GM19193 (cell line): ENCODE measurements around the gene CEP89.

Experiments
- POLR2A ChIP-seq: IDR thresholded peaks from 4 replicates; pipeline ENCODE4 v1.6.1; 2011; ENCODE audit not compliant: insufficient read depth, insufficient read length; ENCODE audit errors: extremely low read depth

CEP89 gene

DNA sequence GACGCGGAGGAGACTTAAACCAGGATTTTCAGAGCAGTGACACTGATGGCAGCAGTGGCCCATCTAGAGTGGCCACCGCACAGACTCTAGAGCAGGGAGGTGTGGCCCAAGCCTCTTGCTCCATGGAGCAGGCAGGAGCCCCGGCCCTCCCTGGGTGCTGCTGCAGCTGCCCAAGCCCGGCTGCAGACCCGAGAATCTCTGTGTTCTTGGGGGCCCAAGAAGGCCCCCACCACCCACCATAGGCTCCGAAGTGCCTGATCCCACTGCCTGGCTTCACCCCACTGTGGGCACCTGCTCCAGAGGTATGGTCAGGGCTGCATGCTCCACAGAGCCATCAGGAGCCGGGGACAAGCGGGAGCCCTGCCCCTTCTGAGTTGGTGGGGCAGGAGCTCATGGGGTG lies 36.1 kb downstream of the CEP89 start:
- TF ChIP-seq POLR2A, result no peak

DNA sequence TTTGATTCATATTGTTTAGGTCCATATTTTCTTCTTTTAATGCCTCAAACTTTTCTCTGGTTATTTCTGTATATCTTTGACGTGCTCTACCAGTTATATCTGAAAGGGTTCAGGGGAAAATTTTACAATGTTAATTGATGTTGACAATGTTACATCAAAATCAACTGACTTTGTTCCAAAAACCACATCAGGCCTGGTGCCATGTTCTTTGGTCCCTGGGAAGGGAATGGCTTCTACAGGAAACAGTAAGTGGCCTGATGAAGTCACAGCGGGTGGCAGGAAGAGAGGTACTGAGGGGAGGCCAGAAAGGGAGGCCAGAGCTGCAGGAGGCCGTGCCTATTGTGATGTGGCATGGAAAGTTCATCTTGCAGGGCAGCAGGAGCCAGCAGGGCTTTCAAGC lies 38.2 kb downstream of the CEP89 start:
- no peak for TF ChIP-seq POLR2A

DNA sequence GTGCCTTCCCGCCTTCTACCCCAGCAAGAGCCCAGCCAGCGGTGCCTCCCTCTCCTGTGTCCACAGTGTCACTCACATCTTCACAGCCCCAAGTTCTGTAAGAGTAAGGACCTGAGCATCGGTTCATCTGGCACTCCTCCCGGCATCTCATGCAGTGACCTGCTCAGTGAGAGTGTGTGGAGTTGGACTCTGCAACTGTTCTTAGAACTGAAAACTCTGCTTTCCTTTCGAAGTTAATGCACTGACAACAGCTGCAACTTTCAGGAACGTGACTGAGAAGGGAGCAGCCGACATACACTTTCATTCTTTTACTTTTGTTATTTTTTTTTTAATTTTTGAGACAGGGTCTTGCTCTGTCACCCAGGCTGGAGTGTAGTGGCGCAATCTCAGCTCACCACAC lies 41.2 kb downstream of the CEP89 start:
- TF ChIP-seq POLR2A, result no peak

DNA sequence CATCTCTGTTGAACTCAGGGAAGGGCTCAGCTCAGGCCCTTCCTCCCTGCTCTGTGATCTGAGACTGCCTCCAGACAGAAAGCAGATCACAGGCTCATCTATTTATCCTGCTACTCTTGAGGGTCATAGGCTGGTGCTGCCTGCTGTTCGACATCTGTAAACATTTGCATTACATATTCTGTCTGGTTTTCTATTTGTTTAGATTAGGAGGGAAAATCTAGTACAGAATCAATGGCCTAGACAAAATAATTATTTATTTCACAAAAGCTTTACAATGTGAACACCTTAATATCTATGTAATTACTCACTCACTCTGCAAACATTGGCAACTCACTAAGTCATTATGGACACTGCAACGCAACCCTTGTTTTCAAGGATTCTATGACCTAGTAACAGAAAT lies 43.0 kb downstream of the CEP89 start:
- no peak for TF ChIP-seq POLR2A

DNA sequence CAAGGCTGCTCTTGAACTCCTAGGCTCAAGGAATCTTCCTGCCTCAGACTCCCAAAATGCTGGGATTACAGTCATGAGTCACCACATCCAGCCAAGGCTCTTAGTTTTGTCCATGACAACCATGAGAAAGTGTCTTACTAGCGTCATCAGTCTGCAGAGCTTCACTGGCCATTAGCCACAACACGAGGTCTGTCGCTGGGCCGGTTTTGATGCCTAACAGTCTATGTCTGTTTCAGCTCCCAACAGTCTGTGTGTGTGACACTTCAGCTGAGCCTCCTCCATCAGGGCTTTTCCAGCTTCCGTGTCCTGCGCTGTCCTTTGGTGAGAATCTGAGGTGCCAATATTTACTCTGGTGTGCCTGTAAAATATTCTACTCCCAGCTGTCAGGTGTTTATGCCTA lies 47.6 kb downstream of the CEP89 start:
- TF ChIP-seq POLR2A, result no peak

DNA sequence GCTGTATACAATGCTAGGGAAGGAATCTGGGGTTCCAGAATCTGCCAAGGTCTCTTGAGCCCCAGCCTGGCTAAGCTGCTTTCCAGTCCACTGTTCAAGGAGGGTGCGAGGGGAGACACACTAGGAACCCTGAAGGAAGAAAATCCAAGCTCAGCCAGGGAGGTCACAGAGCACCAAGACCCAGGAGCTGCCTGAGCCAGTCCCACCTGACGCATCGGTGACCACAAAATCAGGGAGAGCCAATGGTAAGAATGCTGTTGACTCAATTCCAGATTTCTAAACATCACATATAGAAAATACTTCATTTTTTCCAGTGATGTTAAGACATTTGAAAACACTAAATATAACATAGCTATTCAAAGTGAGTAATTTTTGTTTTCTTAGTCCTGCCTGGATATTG lies 50.1 kb downstream of the CEP89 start:
- TF ChIP-seq POLR2A, result no peak

DNA sequence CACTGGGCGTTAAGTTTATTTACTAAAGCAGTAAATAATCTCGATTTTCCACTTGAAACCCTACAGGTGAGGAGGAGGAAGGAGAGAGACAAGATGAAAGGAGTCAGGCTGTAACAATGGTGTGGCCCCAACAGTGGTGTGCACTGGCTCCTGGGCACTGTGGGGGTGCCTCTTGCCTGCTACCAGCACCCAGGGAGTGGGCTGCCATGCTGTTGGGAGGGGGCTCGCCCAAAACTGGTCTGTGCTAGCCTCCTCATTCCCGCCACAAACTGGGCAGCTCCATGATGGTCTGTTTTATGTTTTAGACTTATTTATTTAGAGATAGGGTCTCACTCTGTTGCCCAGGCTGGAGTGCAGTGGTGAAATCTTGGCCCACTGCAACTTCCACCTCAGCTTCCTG lies 52.4 kb downstream of the CEP89 start:
- TF ChIP-seq POLR2A, result no peak

DNA sequence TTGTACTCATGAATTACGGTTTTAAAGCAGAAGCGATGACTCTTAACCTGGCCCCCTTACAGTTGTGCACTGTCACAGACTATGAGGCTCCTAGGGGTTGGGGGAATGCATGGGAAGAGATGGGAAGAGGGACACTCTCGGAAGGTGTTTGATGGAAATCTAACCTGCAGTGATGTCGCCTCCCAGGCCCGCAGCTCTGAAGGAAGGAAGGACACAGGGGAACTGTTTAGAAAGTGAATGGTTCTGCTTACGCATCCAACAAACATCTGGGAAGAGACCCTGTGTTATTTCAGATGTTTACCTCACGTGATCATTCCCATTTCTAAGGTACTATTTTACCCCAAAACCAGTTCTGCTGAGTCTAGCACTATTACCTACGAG lies 54.2 kb downstream of the CEP89 start:
- no peak for TF ChIP-seq POLR2A

DNA sequence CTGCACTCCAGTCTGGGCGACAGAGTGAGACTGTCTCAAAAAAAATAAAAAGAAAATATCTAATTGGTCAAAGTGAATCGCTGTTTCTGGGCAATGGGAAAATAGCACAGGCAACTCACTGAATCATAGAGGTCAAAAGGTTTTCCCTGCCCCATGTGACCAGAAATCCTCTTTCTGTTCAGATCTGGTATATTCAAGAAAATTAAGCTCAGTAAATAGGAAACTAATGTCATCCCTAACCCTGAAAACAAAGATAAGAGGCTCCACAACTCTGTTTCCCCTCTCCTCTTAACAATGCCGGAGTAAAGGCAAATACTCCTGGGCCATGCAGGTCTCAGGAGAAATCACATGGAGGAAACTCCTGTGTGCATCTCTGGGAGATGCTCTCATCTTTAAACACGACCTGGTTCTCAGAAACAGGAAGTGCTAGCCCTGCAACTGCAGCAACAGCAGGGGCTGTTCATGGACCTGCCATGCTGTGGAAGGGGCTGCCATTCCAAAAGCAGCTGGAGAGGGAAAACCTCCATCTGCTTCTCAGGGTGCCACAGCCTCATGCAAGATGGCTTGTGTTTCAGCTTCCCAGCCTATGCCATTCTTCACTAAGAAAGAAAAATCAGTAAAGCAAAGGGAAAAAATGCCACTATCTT lies 54.7 kb downstream of the CEP89 start:
- no peak for TF ChIP-seq POLR2A

DNA sequence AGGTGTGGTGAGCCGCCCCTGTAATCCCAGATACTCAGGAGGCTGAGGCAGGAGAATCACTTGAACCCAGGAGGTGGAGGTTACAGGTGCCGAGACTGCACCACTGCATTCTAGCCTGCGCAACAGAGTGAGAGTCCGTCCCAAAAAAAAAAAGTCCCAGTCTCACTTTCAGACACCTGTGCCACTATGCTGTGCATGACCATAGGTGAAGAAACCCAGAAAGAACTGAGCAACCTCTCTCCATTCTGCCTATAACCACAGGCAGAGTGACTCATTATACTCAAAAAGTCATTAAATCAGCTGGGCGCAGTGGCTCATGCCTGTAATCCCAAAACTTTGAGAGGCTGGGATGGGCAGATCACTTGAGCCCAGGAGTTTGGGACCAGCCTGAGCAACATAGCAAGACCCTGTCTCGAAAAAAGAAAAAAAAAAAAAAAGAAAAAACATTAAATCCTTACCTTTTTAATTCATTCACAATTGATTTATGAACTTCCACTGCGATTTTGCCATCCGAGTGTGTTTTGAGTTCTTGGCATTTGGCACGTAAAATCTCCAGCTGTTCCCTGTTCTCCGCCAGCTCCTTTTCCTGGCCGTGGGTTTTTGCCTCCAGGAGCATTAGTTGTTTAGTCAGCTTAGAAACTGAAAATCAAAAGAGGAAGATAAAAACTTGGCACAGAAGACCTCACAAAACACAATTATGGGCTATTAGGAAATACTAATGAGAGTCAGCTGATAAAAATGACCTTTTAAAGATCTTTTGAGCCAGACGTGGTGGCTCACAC lies 56.7 kb downstream of the CEP89 start:
- no peak for TF ChIP-seq POLR2A

DNA sequence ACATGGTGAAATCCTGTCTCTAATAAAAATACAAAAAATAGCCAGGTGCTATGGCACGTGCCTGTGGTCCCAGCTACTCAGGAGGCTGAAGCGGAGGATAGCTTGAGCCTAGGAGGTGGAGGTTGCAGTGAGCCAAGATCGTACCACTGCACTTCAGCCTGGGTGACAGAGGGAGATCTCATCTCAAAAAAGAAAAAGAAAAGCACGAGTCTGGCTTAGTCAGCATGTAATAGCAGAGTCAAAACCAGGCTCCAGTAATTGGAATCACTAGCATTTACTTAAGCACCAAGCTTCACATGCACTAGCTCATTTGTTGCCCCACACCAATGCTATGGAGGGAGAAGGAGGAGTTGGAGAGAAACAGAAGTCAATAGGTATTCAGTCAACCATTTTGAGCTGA lies 60.3 kb downstream of the CEP89 start:
- TF ChIP-seq POLR2A, result no peak

DNA sequence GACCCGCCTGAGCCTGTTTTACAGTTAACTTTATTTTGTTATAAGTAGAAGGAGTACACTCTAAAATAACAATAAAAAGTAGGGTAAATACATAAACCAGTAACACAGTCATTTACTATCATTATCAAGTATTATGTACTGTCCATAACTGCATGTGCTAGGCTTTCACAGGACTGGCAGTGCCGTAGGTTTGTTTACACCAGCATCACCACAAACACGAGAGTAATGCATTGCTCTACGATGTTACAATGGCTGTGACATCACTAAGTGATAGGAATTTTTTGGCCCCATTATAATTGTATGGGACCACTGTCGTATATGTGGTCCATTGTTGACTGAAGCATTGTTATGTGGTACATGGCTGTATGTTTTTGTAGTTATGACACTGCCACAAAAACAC lies 60.9 kb downstream of the CEP89 start:
- TF ChIP-seq POLR2A, result no peak

DNA sequence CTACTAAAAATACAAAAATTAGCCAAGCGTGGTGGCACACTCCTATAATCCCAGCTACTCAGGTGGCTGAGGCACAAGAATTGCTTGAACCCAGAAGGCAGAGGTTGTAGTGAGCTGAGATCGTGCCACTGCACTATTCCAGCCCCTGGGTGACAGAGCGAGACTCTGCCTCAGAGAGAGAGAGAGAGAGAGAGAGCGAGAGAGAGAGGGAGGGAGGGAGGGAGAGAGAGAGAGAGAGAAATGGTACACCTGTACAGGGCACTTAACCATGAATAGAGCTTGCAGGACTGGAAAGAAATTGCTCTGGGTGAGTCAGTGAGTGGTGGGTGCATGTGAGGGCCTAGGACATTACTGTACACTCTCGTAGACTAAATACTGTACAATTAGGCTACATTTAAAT lies 61.7 kb downstream of the CEP89 start:
- no peak for TF ChIP-seq POLR2A

DNA sequence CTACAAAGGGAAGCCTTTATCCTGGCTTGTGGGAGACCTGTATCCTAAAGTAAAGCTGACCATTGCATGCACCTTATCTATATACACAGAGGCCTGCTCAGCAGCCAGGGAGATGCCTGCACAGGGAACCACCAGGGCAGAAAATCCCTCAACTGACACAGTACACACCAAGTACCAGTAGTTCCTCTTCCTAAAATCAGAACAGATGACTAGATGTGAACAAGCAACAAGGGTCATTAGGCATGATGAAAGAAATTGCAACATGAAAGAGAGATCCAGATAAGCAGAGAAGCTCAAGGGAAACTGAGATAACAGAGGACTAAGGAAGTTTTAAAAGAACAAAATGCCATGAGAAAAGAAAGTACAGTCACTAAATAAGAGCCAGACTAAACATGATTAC lies 62.5 kb downstream of the CEP89 start:
- TF ChIP-seq POLR2A, result no peak

DNA sequence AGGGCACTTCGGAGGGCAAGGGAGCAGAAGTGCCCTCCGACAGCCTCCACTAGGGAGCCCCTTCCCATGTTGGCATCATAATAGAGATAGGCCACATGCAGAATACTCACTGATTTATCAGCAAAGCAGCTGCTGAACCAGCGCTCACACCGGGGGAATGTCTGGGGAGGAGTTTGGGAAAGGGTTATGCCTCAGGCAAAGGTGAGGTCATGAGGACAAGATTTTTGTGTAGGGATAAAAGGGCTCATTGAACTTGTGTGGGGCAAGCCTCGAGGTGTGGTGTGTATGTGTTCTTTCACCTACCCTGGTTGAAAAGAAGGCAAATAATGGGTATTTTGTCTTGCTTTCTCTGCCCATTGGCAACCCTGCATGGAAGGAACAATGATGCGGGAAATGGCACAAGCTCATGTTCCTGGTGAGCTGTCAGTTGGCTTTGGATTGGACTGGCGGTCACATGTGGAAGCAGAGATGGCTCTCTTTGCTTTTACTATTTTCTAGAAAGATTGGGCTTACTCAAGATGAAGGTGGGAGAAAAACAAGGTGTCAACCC lies 63.0 kb downstream of the CEP89 start:
- no peak for TF ChIP-seq POLR2A

DNA sequence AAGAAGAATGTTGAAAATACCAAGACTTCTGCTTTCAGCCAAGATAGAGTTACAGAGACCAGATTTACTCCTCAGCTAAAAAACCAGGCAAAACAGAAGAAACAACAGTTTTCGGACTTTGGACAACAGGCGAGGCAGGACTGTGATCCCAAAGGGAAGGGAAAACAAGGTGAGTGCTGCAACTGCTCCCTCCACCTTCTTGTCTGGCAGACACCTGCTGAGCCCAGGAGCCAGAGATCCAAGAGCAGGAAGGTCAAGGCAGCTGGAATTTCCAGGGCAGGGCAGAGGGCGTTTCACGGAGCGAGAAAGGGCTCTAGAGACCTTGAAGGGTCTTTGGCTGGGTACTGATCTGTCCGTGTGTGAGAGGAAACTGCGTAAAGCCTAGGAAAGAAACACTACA lies 69.3 kb downstream of the CEP89 start:
- TF ChIP-seq POLR2A, result no peak
